NCI-H1417 treated with DMSO at 0.1 percent for 48 hours (cell line): ENCODE data around the gene NEDD4L.

Source experiments
- DNase-seq: peaks from one replicate; lab custom pipeline; 2025; lab: John Stamatoyannopoulos, UW

Gene NEDD4L

GRCh38 chr18:58183226-58183625, 139.2 kb downstream of the NEDD4L start:
- DNase-seq: peak; percentile 78

- no peak for DNase-seq
Measured at GRCh38 chr18:58186258-58186948, 142.4 kb downstream of the NEDD4L start.

GRCh38 chr18:58187674-58188073, 143.6 kb downstream of the NEDD4L start:
- DNase-seq: no peak

- DNase-seq: no peak
Measured at GRCh38 chr18:58188996-58189395, 145.0 kb downstream of the NEDD4L start.

GRCh38 chr18:58190842-58191530, 147.0 kb downstream of the NEDD4L start:
- no peak for DNase-seq

GRCh38 chr18:58191626-58192025, 147.6 kb downstream of the NEDD4L start:
- DNase-seq: no peak

- no peak for DNase-seq
Measured at GRCh38 chr18:58192519-58192918, 148.5 kb downstream of the NEDD4L start.

GRCh38 chr18:58194028-58194427, 150.0 kb downstream of the NEDD4L start:
- DNase-seq: no peak

- DNase-seq: peak; percentile 92
Measured at GRCh38 chr18:58195278-58195765, 151.3 kb downstream of the NEDD4L start.

GRCh38 chr18:58196164-58196563, 152.1 kb downstream of the NEDD4L start:
- no peak for DNase-seq

- no peak for DNase-seq
Measured at GRCh38 chr18:58196881-58197872, 153.2 kb downstream of the NEDD4L start.

GRCh38 chr18:58201268-58201667, 157.2 kb downstream of the NEDD4L start:
- no peak for DNase-seq

GRCh38 chr18:58201733-58202730, 158.0 kb downstream of the NEDD4L start:
- peak; percentile 38 for DNase-seq

- DNase-seq: no peak
Measured at GRCh38 chr18:58204776-58205442, 160.9 kb downstream of the NEDD4L start.

- DNase-seq: no peak
Measured at GRCh38 chr18:58205443-58206160, 161.6 kb downstream of the NEDD4L start.

GRCh38 chr18:58207520-58208152, 163.6 kb downstream of the NEDD4L start:
- DNase-seq: no peak

- no peak for DNase-seq
Measured at GRCh38 chr18:58208207-58208932, 164.3 kb downstream of the NEDD4L start.

- no peak for DNase-seq
Measured at GRCh38 chr18:58209326-58209725, 165.3 kb downstream of the NEDD4L start.

GRCh38 chr18:58211510-58211909, 167.5 kb downstream of the NEDD4L start:
- no peak for DNase-seq
